KMS-11 (cell line): Measurements from ENCODE around the gene NAA15.

ENCODE experiments used
- H2AFZ ChIP-seq: fragments of 200-600 bp; sonication (generic); 2 replicates; pipeline ENCODE4 v1.6.1; 2016; ENCODE audit warnings: antibody characterized with exemption, mixed run types, low read depth
- H3K27ac ChIP-seq: fragments of 200-600 bp; sonication (generic); 2 replicates; pipeline ENCODE4 v1.6.1; 2016; ENCODE audit warnings: mild to moderate bottlenecking, mixed run types
- H3K27me3 ChIP-seq: fragments of 200-600 bp; sonication (generic); 2 replicates; pipeline ENCODE4 v1.6.1; 2017; ENCODE audit warnings: mild to moderate bottlenecking, low read depth, mixed run types, moderate library complexity; ENCODE audit not compliant: insufficient read depth
- H3K36me3 ChIP-seq: fragments of 200-600 bp; sonication (generic); 2 replicates; pipeline ENCODE4 v1.6.1; 2017; ENCODE audit warnings: mild to moderate bottlenecking, mixed run types; ENCODE audit not compliant: insufficient read depth
- H3K4me1 ChIP-seq: fragments of 200-600 bp; sonication (generic); 2 replicates; pipeline ENCODE4 v1.6.1; 2016; ENCODE audit warnings: mild to moderate bottlenecking, low read depth, mixed run types; ENCODE audit not compliant: poor library complexity, severe bottlenecking
- H3K4me2 ChIP-seq: fragments of 200-600 bp; sonication (generic); 2 replicates; pipeline ENCODE4 v1.7.0; 2016; ENCODE audit warnings: mild to moderate bottlenecking, mixed run types
- H3K4me3 ChIP-seq: fragments of 200-600 bp; sonication (generic); IDR thresholded peaks from 2 replicates; pipeline ENCODE4 v1.6.1; 2017; ENCODE audit warnings: low read depth, low read length, mixed read lengths; ENCODE audit not compliant: insufficient read depth
- H3K79me2 ChIP-seq: fragments of 200-600 bp; sonication (generic); 2 replicates; pipeline ENCODE4 v1.6.1; 2016; ENCODE audit warnings: low read depth, mixed run types; ENCODE audit not compliant: insufficient read depth
- H3K9ac ChIP-seq: fragments of 200-600 bp; sonication (generic); 2 replicates; pipeline ENCODE4 v1.6.1; 2016; ENCODE audit warnings: mild to moderate bottlenecking, mixed run types
- H4K20me1 ChIP-seq: fragments of 200-600 bp; sonication (generic); 2 replicates; pipeline ENCODE4 v1.6.1; 2016; ENCODE audit warnings: mild to moderate bottlenecking, mixed run types; ENCODE audit not compliant: insufficient read depth
- CTCF ChIP-seq: fragments of 200-600 bp; sonication (generic); conservative IDR thresholded peaks from 2 replicates; pipeline ENCODE4 v1.6.1; 2017; ENCODE audit warnings: low read depth, mild to moderate bottlenecking, antibody characterized with exemption, low read length, moderate library complexity, mixed read lengths

NAA15 gene

GRCh38 chr4:139299536-139299935 lies 1.8 kb upstream of the NAA15 start:
- H3K4me2 ChIP-seq = peak overlapping the region; percentile 89
- H3K9ac ChIP-seq = peak overlapping the region; percentile 97; the same call in 1 of the 2 replicates
- no peak overlapping the region for H3K4me3 ChIP-seq
- no peaks in the 10 kb centered on the region for H3K27me3 ChIP-seq
- peak overlapping the region; percentile 98 for H3K27ac ChIP-seq
- H4K20me1 ChIP-seq = 0 out of 2 replicates have a peak, but pooled peaks cover 16% of the 10 kb centered on the region
- H3K4me1 ChIP-seq = peaks cover 58% of the 10 kb centered on the region
- H3K36me3 ChIP-seq = no peaks in the 10 kb centered on the region
- TF ChIP-seq CTCF = no peak
- H3K79me2 ChIP-seq = peaks cover 70% of the 10 kb centered on the region
- no peak overlapping the region for H2AFZ ChIP-seq

DNA sequence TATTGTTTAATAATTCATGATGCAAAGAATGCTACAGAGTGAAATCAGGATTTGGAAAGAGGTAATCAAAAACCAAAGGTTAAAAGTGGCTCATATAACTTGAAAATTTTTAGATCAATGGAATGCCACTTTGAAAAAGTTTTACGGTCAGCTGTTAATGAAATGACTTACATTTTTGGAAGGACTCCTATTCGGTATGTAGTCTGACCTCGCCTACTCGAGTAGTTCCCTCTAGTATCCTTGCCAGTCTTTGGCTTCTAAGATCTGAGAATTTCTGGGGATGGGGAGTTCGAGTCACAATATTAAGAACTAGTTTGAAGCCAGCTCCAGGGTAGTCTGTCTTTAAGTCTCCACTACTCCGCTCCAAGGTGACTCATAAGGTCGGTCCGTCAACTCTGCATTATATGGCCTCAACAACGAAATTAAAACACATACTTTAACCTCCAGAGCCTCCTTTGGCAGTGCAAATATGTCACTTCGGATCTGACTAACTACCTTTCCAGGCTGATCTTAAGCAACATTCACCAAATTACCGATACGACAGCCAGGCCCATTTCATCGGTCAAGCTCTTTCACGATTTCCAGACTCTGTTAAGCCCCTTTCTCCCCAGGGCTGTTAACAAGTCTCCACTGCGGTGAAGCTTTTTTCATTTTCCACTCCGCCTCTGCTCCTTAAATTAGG lies 733 bp upstream of the NAA15 start:
- Histone ChIP-seq H3K36me3 (peaks cover 2% of the 10 kb centered on the region; the same call in 1 of the 2 replicates), H3K9ac (peak overlapping the region; percentile 97), H3K27me3 (no peaks in the 10 kb centered on the region), H2AFZ (peak overlapping the region; percentile 52; the same call in 1 of the 2 replicates), H3K79me2 (peaks cover 77% of the 10 kb centered on the region), H3K4me3 (peak overlapping the region; percentile 43), H4K20me1 (peaks cover 25% of the 10 kb centered on the region), H3K4me1 (peaks cover 61% of the 10 kb centered on the region), H3K27ac (peak overlapping the region; percentile 98), H3K4me2 (peak overlapping the region; percentile 89)
- 0 out of 2 replicates have a peak, but pooled peaks have one; percentile 4 for TF ChIP-seq CTCF

GRCh38 chr4:139301821-139302611 lies 711 bp downstream of the NAA15 start, which contains the start of gene NDUFC1:
Gene NDUFC1 (minus strand): TSS chr4:139302477. CDS start chr4:139295798, 6,679 bp downstream.
- Histone ChIP-seq H3K79me2 (peaks cover 92% of the 10 kb centered on the region), H3K4me3 (peak within 1 kb of the TSS; percentile 53), H3K4me2 (peak within 1 kb of the TSS; percentile 89), H3K27ac (peak within 1 kb of the TSS; percentile 98), H3K36me3 (peaks cover 12% of the 10 kb centered on the region; the same call in 1 of the 2 replicates), H4K20me1 (peaks cover 39% of the 10 kb centered on the region), H3K4me1 (peaks cover 62% of the 10 kb centered on the region), H3K27me3 (no peaks in the 10 kb centered on the region), H3K9ac (peak within 1 kb of the TSS; percentile 97), H2AFZ (peak within 1 kb of the TSS; percentile 53)
- TF ChIP-seq CTCF = peak; percentile 43

GRCh38 chr4:139304920-139305319 lies 3.6 kb downstream of the NAA15 start:
- Histone ChIP-seq H3K4me3 (no peak overlapping the region), H4K20me1 (peaks cover 52% of the 10 kb centered on the region), H3K27ac (no peak overlapping the region)

More at GRCh38 chr4:139304920-139305319, 3.6 kb downstream of the NAA15 start:
- Histone ChIP-seq H3K79me2 (peaks cover 97% of the 10 kb centered on the region), H3K4me1 (peaks cover 59% of the 10 kb centered on the region), H2AFZ (no peak overlapping the region), H3K36me3 (peaks cover 12% of the 10 kb centered on the region; the same call in 1 of the 2 replicates), H3K4me2 (no peak overlapping the region), H3K27me3 (no peaks in the 10 kb centered on the region), H3K9ac (no peak overlapping the region)
- no peak for TF ChIP-seq CTCF
